MM.1S (cell line): ENCODE results near the gene THAP10.

Source experiments
- DNase-seq: peaks from one replicate; pipeline ENCODE4 v3.0.0-alpha.2; 2015
- H2AFZ ChIP-seq: fragments of 300-600 bp; sonication (generic); 2 replicates; pipeline ENCODE4 v1.6.0; 2016; ENCODE audit warnings: antibody characterized with exemption, low read length
- H3F3A ChIP-seq: fragments of 300-600 bp; sonication (generic); 2 replicates; pipeline ENCODE4 v1.6.1; 2016; ENCODE audit warnings: mild to moderate bottlenecking, antibody characterized with exemption, low read length, moderate library complexity, mixed read lengths; ENCODE audit not compliant: insufficient read depth
- H3K27ac ChIP-seq: fragments of 300-600 bp; sonication (generic); 2 replicates; pipeline ENCODE4 v1.5.1; 2016; ENCODE audit warnings: mild to moderate bottlenecking, low read length
- H3K27me3 ChIP-seq: fragments of 300-600 bp; sonication (generic); replicated peaks from 2 replicates; pipeline ENCODE4 v1.6.0; 2016; ENCODE audit warnings: low read length; ENCODE audit not compliant: insufficient read depth
- H3K36me3 ChIP-seq: fragments of 300-600 bp; sonication (generic); replicated peaks from 2 replicates; pipeline ENCODE4 v1.6.1; 2016; ENCODE audit warnings: mild to moderate bottlenecking, low read length, mixed read lengths; ENCODE audit not compliant: insufficient read depth
- H3K4me1 ChIP-seq: fragments of 300-600 bp; sonication (generic); 2 replicates; pipeline ENCODE4 v1.6.1; 2016; ENCODE audit warnings: low read length, mixed read lengths
- H3K4me2 ChIP-seq: fragments of 300-600 bp; sonication (generic); 2 replicates; pipeline ENCODE4 v1.6.0; 2016; ENCODE audit warnings: low read depth, low read length
- H3K4me3 ChIP-seq: fragments of 300-600 bp; sonication (generic); 2 replicates; pipeline ENCODE4 v1.5.1; 2016; ENCODE audit warnings: low read length, mixed read lengths
- H3K79me2 ChIP-seq: fragments of 300-600 bp; sonication (generic); 2 replicates; pipeline ENCODE4 v1.6.1; 2016; ENCODE audit warnings: mixed run types, low read length, mixed read lengths
- H3K9ac ChIP-seq: fragments of 300-600 bp; sonication (generic); 2 replicates; pipeline ENCODE4 v1.6.1; 2016; ENCODE audit warnings: low read length, mixed read lengths
- H3K9me2 ChIP-seq: fragments of 300-600 bp; sonication (generic); replicated peaks from 2 replicates; pipeline ENCODE4 v1.6.1; 2016; ENCODE audit warnings: mild to moderate bottlenecking, low read length, mixed read lengths; ENCODE audit not compliant: insufficient read depth
- H3K9me3 ChIP-seq: fragments of 300-600 bp; sonication (generic); replicated peaks from 2 replicates; pipeline ENCODE4 v1.6.1; 2016; ENCODE audit warnings: mild to moderate bottlenecking, low read length, mixed read lengths; ENCODE audit not compliant: insufficient read depth
- H4K20me1 ChIP-seq: fragments of 300-600 bp; sonication (generic); 2 replicates; pipeline ENCODE4 v1.6.1; 2016; ENCODE audit warnings: mild to moderate bottlenecking, low read length, moderate library complexity, mixed read lengths; ENCODE audit not compliant: insufficient read depth
- EZH2 ChIP-seq: fragments of 300-600 bp; sonication (generic); optimal IDR thresholded peaks from 2 replicates; pipeline ENCODE3; 2017; ENCODE audit warnings: low read depth, mild to moderate bottlenecking, antibody characterized with exemption, low read length, mixed read lengths
- EZH2phosphoT487 ChIP-seq: fragments of 300-600 bp; sonication (generic); IDR thresholded peaks from 2 replicates; pipeline ENCODE4 v1.6.1; 2018; ENCODE audit warnings: antibody characterized with exemption, low read length
- TF ChIP-seq, protein P1 (sequence below): fragments of 300-600 bp; sonication (generic); IDR thresholded peaks from 2 replicates; pipeline ENCODE4 v1.5.1; 2016; ENCODE audit warnings: antibody characterized with exemption, low read length, mixed read lengths

Gene THAP10

GRCh38 chr15:70853318-70853972 lies 38.8 kb downstream of the THAP10 start:
- Histone ChIP-seq H3K27ac (no peak overlapping the region), H3K9me3 (no peaks in the 10 kb centered on the region), H2AFZ (no peak overlapping the region), H3K36me3 (no peaks in the 10 kb centered on the region), H3K9ac (no peak overlapping the region), H3K27me3 (no peaks in the 10 kb centered on the region), H3K4me1 (peaks cover 7% of the 10 kb centered on the region; the same call in 1 of the 2 replicates), H4K20me1 (no peaks in the 10 kb centered on the region), H3K79me2 (no peaks in the 10 kb centered on the region), H3F3A (no peaks in the 10 kb centered on the region), H3K4me2 (peak overlapping the region; percentile 50; the same call in 1 of the 2 replicates), H3K4me3 (peak overlapping the region; percentile 25; the same call in 1 of the 2 replicates), H3K9me2 (no peaks in the 10 kb centered on the region)
- no peak for TF ChIP-seq EZH2
- TF ChIP-seq, protein P1, sequence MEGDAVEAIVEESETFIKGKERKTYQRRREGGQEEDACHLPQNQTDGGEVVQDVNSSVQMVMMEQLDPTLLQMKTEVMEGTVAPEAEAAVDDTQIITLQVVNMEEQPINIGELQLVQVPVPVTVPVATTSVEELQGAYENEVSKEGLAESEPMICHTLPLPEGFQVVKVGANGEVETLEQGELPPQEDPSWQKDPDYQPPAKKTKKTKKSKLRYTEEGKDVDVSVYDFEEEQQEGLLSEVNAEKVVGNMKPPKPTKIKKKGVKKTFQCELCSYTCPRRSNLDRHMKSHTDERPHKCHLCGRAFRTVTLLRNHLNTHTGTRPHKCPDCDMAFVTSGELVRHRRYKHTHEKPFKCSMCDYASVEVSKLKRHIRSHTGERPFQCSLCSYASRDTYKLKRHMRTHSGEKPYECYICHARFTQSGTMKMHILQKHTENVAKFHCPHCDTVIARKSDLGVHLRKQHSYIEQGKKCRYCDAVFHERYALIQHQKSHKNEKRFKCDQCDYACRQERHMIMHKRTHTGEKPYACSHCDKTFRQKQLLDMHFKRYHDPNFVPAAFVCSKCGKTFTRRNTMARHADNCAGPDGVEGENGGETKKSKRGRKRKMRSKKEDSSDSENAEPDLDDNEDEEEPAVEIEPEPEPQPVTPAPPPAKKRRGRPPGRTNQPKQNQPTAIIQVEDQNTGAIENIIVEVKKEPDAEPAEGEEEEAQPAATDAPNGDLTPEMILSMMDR = no peak
- TF ChIP-seq EZH2phosphoT487 = no peak
- DNase-seq = no peak

GRCh38 chr15:70852501-70853317 lies 39.5 kb downstream of the THAP10 start:
- no peaks in the 10 kb centered on the region for H3K27me3 ChIP-seq

GRCh38 chr15:70851889-70852288 lies 40.3 kb downstream of the THAP10 start:
- Histone ChIP-seq H3K4me2 (no peak overlapping the region), H3K9ac (no peak overlapping the region), H2AFZ (no peak overlapping the region), H3K4me1 (peaks cover 7% of the 10 kb centered on the region; the same call in 1 of the 2 replicates), H3K9me3 (no peaks in the 10 kb centered on the region), H3K27ac (no peak overlapping the region), H3F3A (no peaks in the 10 kb centered on the region), H3K4me3 (no peak overlapping the region), H3K9me2 (no peaks in the 10 kb centered on the region), H4K20me1 (no peaks in the 10 kb centered on the region), H3K27me3 (no peaks in the 10 kb centered on the region), H3K79me2 (no peaks in the 10 kb centered on the region), H3K36me3 (no peaks in the 10 kb centered on the region)
- no peak for DNase-seq
- TF ChIP-seq EZH2phosphoT487 (no peak), EZH2 (no peak)
- TF ChIP-seq, protein P1 = no peak

More at GRCh38 chr15:70852501-70853317, 39.5 kb downstream of the THAP10 start:
- Histone ChIP-seq H3K9me3 (no peaks in the 10 kb centered on the region), H3K36me3 (no peaks in the 10 kb centered on the region), H3K4me1 (peaks cover 7% of the 10 kb centered on the region; the same call in 1 of the 2 replicates), H3K4me3 (no peak overlapping the region), H3K9ac (no peak overlapping the region), H3K79me2 (no peaks in the 10 kb centered on the region), H3K9me2 (no peaks in the 10 kb centered on the region), H3K4me2 (no peak overlapping the region), H2AFZ (no peak overlapping the region), H4K20me1 (no peaks in the 10 kb centered on the region), H3K27ac (no peak overlapping the region), H3F3A (no peaks in the 10 kb centered on the region)
- no peak for DNase-seq
- TF ChIP-seq EZH2 = no peak
- no peak for TF ChIP-seq EZH2phosphoT487
- TF ChIP-seq, protein P1 = no peak
